GM19324 (cell line): ENCODE measurements around the gene WNK3.
A peak's percentile ranks its signal among the peaks of the same experiment; 100 is the strongest.

Source experiments
- ATAC-seq: cut with Tn5 transposase; IDR thresholded peaks from one replicate; pipeline ENCODE4 v1.9.1; 2021; ENCODE audit warnings: mild to moderate bottlenecking, moderate library complexity; ENCODE audit not compliant: unreplicated experiment, low FRiP score

The WNK3 gene

DNA sequence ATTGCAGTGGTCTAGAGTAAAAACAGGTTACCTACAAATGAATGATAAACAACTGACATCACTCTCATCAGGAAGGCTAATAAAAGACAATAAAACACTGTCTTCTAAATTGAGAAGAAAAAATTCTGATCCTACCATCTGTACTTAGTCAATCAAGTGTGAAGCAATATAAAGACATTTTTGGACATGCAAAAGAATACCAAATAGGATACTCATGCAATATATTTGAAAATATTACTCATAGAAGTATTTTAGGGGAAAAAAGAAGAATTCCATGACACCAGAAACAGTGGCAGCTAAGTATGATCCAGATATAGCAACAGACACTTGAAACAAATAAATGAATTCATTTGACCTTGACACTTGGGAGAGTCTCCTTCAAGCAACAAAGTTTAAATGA, 111.0 kb downstream of the WNK3 start:
- ATAC-seq, result no peak

GRCh38 chrX:54238588-54238987, 119.3 kb downstream of the WNK3 start:
- no peak for ATAC-seq

DNA sequence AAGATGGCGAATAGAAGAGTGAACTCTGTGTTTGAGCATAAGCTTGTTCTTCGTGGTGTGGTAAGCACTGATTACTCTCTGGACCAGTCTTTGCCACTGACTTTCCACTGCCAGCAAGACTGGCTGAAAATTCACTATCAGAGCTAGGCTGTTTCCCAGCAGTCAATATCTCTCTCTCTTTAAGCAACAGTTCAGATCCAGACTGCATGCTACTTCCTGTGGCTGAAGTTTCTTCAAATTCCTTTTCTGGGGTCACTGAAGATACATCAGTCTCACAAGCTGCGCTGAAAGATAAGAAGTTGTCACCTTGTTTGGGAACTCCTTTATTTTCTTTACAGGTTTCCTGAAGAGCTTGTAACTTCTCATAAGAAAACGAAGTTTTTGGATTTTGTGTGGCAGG, 120.8 kb downstream of the WNK3 start:
- no peak for ATAC-seq

DNA sequence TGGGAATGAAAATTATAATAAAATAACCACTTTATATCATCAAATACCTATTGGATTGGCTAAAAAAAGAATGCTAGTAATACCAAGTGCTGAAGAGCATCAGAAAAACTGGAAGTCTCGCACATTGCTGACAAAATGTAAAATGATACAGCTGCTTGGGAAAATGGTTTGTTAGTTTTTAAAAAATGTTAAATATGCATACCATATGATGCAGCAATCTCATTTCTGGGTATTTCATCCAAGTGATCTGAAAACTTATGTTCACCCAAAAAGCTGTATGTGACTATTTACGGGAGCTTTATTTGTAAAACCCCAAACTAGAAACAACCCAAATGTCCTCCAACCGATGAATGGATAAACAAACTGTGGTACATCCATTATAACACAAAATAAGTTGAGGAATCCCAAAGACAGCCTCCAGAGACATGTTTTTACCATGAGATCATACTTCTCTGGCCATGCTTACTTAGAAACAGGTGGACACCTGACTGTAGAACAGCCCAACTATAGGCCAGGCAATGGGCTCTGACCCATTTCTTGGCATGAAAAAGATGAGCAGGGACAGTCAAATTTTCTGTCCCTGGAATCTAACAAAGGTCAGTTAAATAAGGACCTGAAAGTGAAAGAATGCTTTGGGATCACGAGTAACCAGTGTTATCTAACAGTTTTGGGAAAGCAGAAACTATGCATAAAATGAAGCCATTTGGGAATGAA, 127.3 kb downstream of the WNK3 start:
- no peak for ATAC-seq

DNA sequence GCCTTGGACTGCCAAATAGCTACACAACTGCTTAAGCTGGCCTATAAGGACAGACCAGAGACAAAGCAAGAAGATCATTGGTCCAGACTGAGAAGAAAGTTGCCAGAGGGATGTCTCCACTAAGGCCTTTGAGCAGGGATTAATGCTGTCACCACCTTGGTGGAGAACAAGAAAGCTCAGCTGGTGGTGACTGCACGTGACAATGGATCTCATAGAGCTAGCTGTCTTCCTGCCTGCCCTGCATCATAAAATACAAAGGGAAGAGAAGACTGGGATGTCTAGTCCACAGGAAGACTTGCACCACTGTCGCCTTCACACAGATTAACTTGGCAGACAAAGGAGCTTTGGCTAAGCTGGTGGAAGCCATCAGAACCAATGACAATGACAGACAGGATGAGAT, 134.3 kb downstream of the WNK3 start:
- no peak for ATAC-seq

- no peak for ATAC-seq
These were observed 144.2 kb downstream of the WNK3 start for GRCh38 chrX:54213603-54214002.

GRCh38 chrX:54208531-54208930, 149.3 kb downstream of the WNK3 start:
- ATAC-seq, result no peak

DNA sequence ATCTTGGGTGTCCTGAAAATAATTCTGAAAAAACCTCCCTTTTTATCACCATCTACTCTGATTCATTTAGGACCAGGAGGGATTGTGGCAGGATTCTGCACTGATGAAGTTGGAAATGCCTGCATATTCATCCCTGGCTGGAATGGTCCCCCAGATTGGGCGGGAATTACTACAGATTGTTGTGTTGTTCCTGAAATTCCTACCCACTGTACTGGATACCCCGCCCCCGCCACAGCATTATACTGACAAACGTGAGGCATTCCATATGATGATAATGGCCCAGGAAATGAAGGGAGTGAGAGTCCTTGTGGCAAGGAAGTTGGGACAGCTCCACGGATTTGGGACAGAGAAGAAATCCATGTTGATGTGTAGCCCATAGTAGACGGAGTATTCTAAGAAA, 159.6 kb downstream of the WNK3 start:
- ATAC-seq, result no peak

GRCh38 chrX:54194982-54195588, 162.8 kb downstream of the WNK3 start:
- ATAC-seq, result no peak

DNA sequence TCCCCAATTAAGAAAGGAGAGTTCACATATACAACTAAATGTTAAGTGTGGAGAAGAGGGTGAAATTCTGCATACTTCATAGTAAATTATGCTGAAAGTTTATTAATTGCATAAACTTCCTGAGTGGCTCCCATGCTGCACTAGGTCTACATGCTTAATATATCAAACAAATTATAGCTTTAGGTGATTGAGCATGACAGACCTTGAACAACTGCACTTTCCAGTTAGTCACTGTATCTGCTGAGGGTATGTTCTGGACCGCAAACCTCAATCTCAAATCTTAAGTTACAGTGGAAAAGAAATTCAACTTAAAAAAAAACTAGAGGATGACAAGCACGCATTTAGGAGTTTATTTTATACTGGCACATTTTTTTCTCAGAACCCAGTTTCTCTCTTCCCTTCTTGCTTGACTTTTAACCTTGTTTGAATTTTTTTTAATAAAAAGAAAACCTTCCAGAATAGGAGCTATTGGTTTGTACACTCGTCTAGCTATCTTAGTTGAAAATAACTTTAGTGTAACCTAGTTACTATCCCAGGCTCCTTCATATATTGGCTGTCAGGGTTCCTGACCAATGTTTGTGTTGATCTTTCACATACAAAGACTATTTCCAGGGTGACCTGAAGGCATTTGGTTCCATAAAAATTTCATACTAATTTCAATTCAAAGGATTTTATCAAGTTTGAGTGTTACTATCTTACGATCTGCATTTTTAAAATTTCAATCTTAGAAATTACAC, 164.6 kb downstream of the WNK3 start:
- ATAC-seq, result no peak

DNA sequence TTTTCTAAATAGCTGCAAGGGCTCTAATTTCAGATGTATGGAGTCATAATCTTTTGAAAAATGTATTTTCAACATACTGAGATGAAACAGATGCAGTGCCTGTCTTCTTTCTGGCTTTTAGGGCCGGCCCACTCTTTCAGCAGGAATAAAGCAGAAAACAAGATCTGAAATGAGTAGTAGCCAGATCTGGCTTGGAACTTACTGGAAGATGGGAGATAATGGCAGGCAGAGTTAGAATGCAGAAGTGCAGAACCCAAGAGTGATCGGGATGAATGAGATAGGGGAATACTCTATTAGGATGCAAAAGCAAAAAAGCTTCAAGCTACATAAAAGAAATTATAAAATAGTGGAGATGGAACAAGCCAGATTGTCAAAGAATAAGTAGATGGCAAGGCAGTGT, 173.4 kb downstream of the WNK3 start:
- no peak for ATAC-seq

- peak; percentile 41 for ATAC-seq
These were observed 174.8 kb downstream of the WNK3 start, which contains the start of gene FAM120C for GRCh38 chrX:54182864-54183613. TSS of gene FAM120C (minus strand) at chrX:54183254. CDS start at chrX:54183198, 56 bp downstream.

GRCh38 chrX:54182194-54182863, 175.5 kb downstream of the WNK3 start:
- ATAC-seq, result peak; percentile 62

GRCh38 chrX:54181202-54181953, 176.5 kb downstream of the WNK3 start:
- ATAC-seq, result no peak

- ATAC-seq, result no peak
These were observed 177.4 kb downstream of the WNK3 start for GRCh38 chrX:54180403-54180802.

- no peak for ATAC-seq
These were observed 179.5 kb downstream of the WNK3 start for GRCh38 chrX:54178100-54178940.

- ATAC-seq, result no peak
These were observed 180.5 kb downstream of the WNK3 start for GRCh38 chrX:54177306-54177705.

- ATAC-seq, result no peak
These were observed 184.1 kb downstream of the WNK3 start for GRCh38 chrX:54173791-54174190.

- no peak for ATAC-seq
These were observed 185.4 kb downstream of the WNK3 start for GRCh38 chrX:54172455-54172854.
